HepG2 (cell line): ENCODE data around the gene TFDP1. TPM values are rescaled to one million over a fixed set of nuclear protein-coding genes. Genes with fewer than 3 reads are reported as not detected.

ENCODE experiments used
- ATAC-seq: fragments of 200-7000 bp; cut with Tn5 transposase; 3 replicates; pipeline ENCODE4 v1.9.1; 2020; ENCODE audit warnings: mild to moderate bottlenecking, moderate library complexity
- BruUV-seq: library from RNA; stranded (reverse); fragments of 400-500 nt; replicated peaks from 2 replicates; lab custom pipeline; 2021; lab: Mats Ljungman, UMichigan
- CTCF ChIA-PET: fragments of 300-600 bp; formaldehyde crosslinking; extraction: SDS; loops from one replicate; lab custom pipeline; 2021; ENCODE audit warnings: low total read pairs, inconsistent platforms, low intra/inter-chr PET ratio; lab: Yijun Ruan, JAX
- POLR2A ChIA-PET: fragments of 350-600 bp; sonication (Branson Sonifier 250); formaldehyde crosslinking; loops from one replicate; lab custom pipeline; 2020; ENCODE audit warnings: antibody characterized with exemption, inconsistent platforms; lab: Yijun Ruan, JAX
- DNase-seq: peaks from one replicate; pipeline ENCODE4 v3.0.0-alpha.2; 2015; ENCODE audit warnings: low spot score
- FAIRE-seq: peaks from 3 replicates; lab custom pipeline; 2011; peaks lifted over from hg19 to GRCh38; lab: Jason Lieb, UNC
- H2AFZ ChIP-seq: one replicate; pipeline ENCODE4 v1.6.1; 2011; ENCODE audit warnings: low read length, inconsistent platforms
- H3K27ac ChIP-seq: fragments of 300-600 bp; 3 replicates; pipeline ENCODE4 v1.8.0; 2011; ENCODE audit warnings: mixed run types, mild to moderate bottlenecking, mixed read lengths, low read length, inconsistent platforms; ENCODE audit not compliant: insufficient read depth; ENCODE audit errors: extremely low read length
- H3K27me3 ChIP-seq, 2 experiments: fragments of 200-600 bp in 1 of 2; 2 replicates in 1 of 2; 3 replicates in 1 of 2; pipeline versions ENCODE4 v1.6.0 to v1.8.0; 2011; ENCODE audit warnings: low read length in 2 of 2, mild to moderate bottlenecking in 2 of 2, moderate library complexity in 2 of 2, inconsistent platforms in 1 of 2; ENCODE audit not compliant: insufficient read depth in 2 of 2, control insufficient read depth in 1 of 2
- H3K36me3 ChIP-seq, 2 experiments: fragments of 200-600 bp in 1 of 2; replicated peaks in 1 of 2; 2 replicates in 1 of 2; 3 replicates in 1 of 2; pipeline versions ENCODE4 v1.5.1 to v1.8.0; 2011; ENCODE audit warnings: low read length in 2 of 2, inconsistent platforms in 1 of 2; ENCODE audit not compliant: insufficient read depth in 2 of 2, control insufficient read depth in 1 of 2
- H3K4me1 ChIP-seq: 2 replicates; pipeline ENCODE4 v1.5.1; 2012; ENCODE audit warnings: low read length, inconsistent platforms; ENCODE audit not compliant: insufficient read depth
- H3K4me2 ChIP-seq: 2 replicates; pipeline ENCODE4 v1.6.0; 2011; ENCODE audit warnings: low read depth, low read length, inconsistent platforms
- H3K4me3 ChIP-seq, 3 experiments: fragments of 200-600 bp in 1 of 3; sonication (generic), shearing (Covaris generic) in 1 of 3; replicated peaks in 1 of 3; 2 replicates each; pipeline ENCODE4 v1.5.1; 2011 to 2016; ENCODE audit warnings: low read length in 3 of 3, inconsistent platforms in 2 of 3, low read depth in 2 of 3, mild to moderate bottlenecking in 2 of 3, control low read depth in 1 of 3, mixed read lengths in 1 of 3; ENCODE audit not compliant: insufficient read depth in 1 of 3
- H3K79me2 ChIP-seq: one replicate; pipeline ENCODE4 v1.6.1; 2011; ENCODE audit warnings: low read length, inconsistent platforms; ENCODE audit not compliant: insufficient read depth
- H3K9ac ChIP-seq: 2 replicates; pipeline ENCODE4 v1.6.0; 2011; ENCODE audit warnings: mild to moderate bottlenecking, low read depth, low read length, inconsistent platforms; ENCODE audit not compliant: insufficient read depth
- H3K9me3 ChIP-seq: 2 replicates; pipeline ENCODE4 v1.5.1; 2012; ENCODE audit warnings: mild to moderate bottlenecking, low read length
- H4K20me1 ChIP-seq: 2 replicates; pipeline ENCODE4 v1.6.0; 2011; ENCODE audit warnings: inconsistent platforms, mild to moderate bottlenecking, low read length, moderate library complexity; ENCODE audit not compliant: insufficient read depth
- ARID5B ChIP-seq: IDR thresholded peaks from 2 replicates; pipeline ENCODE4 v1.4.0; 2020; ENCODE audit warnings: mild to moderate bottlenecking, missing genetic modification reagents
- SIX1 ChIP-seq: sonication (generic); formaldehyde crosslinking; IDR thresholded peaks from 2 replicates; pipeline ENCODE4 v1.4.0; 2020; ENCODE audit warnings: missing genetic modification reagents, borderline replicate concordance
- WGBS: methylation state at CpG from one replicate; pipeline ENCODE4 v1.1.6; 2017; ENCODE audit warnings: low lambda C conversion rate; 5-methylcytosine and 5-hydroxymethylcytosine counted together
- in situ Hi-C: cut with HindIII; loops from 2 replicates; pipeline ENCODE4 v1.10.0; 2017; ENCODE audit warnings: low pct_unique_long_range_greater_than_20kb; ENCODE audit not compliant: extremely low pct_ligation_motif_present
- intact Hi-C: fragments of 100-400 bp; cut with micrococcal nuclease; formaldehyde crosslinking; loops from one replicate; pipeline ENCODE4 v1.10.0; 2022; ENCODE audit not compliant: unreplicated experiment
- polyA plus RNA-seq, 8 experiments: library from polyadenylated mRNA; depleted of rRNA in 3 of 8; stranded (reverse) in 7 of 8; unstranded in 1 of 8; fragments of >200 nt; fragmentation: Illumina TruSeq in 4 of 8; extraction: Trizol in 4 of 8; gene quantifications; 2 replicates each; pipeline versions ENCODE4 v1.2.1 to v1.2.3, GENCODE V29; 2011 to 2016; ENCODE audit warnings: low read depth in 4 of 8, missing spikeins in 1 of 8, mixed read lengths in 1 of 8; ENCODE audit not compliant: insufficient read depth in 1 of 8
- total RNA-seq, 5 experiments: library from RNA; depleted of rRNA; stranded (reverse); fragments of >200 nt; fragmentation: Illumina TruSeq; extraction: Trizol; gene quantifications; 2 replicates each; pipeline ENCODE4 v1.2.3, GENCODE V29; 2016; ENCODE audit warnings: low read depth in 1 of 5
- TF ChIP-seq, protein P1 (sequence below): sonication (generic); formaldehyde crosslinking; IDR thresholded peaks from 2 replicates; pipeline ENCODE4 v1.5.0; 2020; ENCODE audit warnings: missing genetic modification reagents, mild to moderate bottlenecking, borderline replicate concordance

Gene TFDP1
- total and polyA plus RNA-seq, 2 of the 13 experiments (the other 11 are each of a cell fraction or from before 2014, with no cell fraction given) = 38.0 to 84.2 TPM

GRCh38 chr13:113622791-113623490 lies 38.4 kb downstream of the TFDP1 start:
- Histone ChIP-seq H3K4me1 (no peaks in the 10 kb centered on the region), H4K20me1 (no peaks in the 10 kb centered on the region), H2AFZ (no peak overlapping the region), H3K27me3 (no peaks in the 10 kb centered on the region), H3K27ac (no peak overlapping the region), H3K9ac (no peak overlapping the region), H3K79me2 (peaks cover 6% of the 10 kb centered on the region), H3K36me3 (peaks cover 16 to 40% of the 10 kb centered on the region in 2 experiments), H3K9me3 (no peaks in the 10 kb centered on the region), H3K4me2 (no peak overlapping the region), H3K4me3 (no peak overlapping the region)
- BruUV-seq = no TSS peak
- intact Hi-C loops (no loop called here), in situ Hi-C loops (no loop called here)
- CTCF ChIA-PET = no interaction called here
- DNase-seq (no peak), ATAC-seq (no peak), FAIRE-seq (no peak)
- TF ChIP-seq SIX1 (CRISPR knock-in tag) (no peak), ARID5B (CRISPR knock-in tag) (no peak)
- TF ChIP-seq, protein P1, sequence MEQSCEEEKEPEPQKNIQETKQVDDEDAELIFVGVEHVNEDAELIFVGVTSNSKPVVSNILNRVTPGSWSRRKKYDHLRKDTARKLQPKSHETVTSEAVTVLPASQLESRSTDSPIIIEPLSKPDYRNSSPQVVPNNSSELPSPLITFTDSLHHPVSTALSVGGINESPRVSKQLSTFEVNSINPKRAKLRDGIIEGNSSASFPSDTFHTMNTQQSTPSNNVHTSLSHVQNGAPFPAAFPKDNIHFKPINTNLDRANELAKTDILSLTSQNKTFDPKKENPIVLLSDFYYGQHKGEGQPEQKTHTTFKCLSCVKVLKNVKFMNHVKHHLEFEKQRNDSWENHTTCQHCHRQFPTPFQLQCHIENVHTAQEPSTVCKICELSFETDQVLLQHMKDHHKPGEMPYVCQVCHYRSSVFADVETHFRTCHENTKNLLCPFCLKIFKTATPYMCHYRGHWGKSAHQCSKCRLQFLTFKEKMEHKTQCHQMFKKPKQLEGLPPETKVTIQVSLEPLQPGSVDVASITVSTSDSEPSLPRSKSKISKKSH = no peak
- WGBS = 94% methylated on average over 22 of the region's 29 CpGs
- POLR2A ChIA-PET = no interaction called here
